Omental fat pad (tissue), 4 donors: ENCODE measurements around the gene HMOX1. TPM values are rescaled to one million over a fixed set of nuclear protein-coding genes. Genes with fewer than 3 reads are reported as not detected.

Source experiments
- ATAC-seq: fragments of 150-250 bp; one replicate; pipeline ENCODE4 v1.9.1; 2016; ENCODE audit warnings: mild to moderate bottlenecking, moderate library complexity; ENCODE audit not compliant: low FRiP score
- DNase-seq: peaks from one replicate; pipeline ENCODE4 v3.0.0-alpha.2; 2019; ENCODE audit warnings: low spot score
- total RNA-seq, 4 donors: library from RNA; depleted of rRNA; stranded (reverse); fragments of >200 nt; gene quantifications; one replicate each; pipeline ENCODE4 v1.1.0, GENCODE V29; 2016
- TF ChIP-seq, protein P1 (sequence below), 3 donors: fragments of 450-650 bp; IDR thresholded peaks; one replicate each; pipeline ENCODE4 v1.5.1; 2016 to 2017; ENCODE audit warnings: antibody characterized with exemption in 3 of 3, mild to moderate bottlenecking in 3 of 3, moderate library complexity in 2 of 3

HMOX1 gene
- total RNA-seq, 4 donors from 2014 or later, result 32.8 to 625 (median 159) TPM

DNA sequence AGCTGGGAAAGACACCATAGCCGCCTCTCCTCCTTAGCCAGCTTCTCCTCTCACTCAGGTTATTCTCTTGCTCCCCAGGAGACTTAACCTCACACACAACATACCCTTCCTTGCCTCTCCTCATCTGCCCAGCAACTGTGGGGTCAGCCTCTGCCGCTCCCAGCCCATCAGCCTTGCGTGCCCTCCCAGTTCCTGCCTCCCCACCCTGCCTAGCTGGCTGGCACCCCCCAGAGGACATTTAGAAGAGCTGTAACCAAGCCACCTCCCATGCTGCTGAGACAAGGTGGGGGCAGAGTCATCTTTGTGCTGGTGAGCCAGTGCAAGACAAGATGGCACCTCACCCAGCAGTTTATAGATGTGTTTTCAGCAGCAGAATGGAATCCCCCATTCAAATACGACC, 43.0 kb upstream of the HMOX1 start:
- no peak for DNase-seq
- no peak for ATAC-seq
- TF ChIP-seq, protein P1, sequence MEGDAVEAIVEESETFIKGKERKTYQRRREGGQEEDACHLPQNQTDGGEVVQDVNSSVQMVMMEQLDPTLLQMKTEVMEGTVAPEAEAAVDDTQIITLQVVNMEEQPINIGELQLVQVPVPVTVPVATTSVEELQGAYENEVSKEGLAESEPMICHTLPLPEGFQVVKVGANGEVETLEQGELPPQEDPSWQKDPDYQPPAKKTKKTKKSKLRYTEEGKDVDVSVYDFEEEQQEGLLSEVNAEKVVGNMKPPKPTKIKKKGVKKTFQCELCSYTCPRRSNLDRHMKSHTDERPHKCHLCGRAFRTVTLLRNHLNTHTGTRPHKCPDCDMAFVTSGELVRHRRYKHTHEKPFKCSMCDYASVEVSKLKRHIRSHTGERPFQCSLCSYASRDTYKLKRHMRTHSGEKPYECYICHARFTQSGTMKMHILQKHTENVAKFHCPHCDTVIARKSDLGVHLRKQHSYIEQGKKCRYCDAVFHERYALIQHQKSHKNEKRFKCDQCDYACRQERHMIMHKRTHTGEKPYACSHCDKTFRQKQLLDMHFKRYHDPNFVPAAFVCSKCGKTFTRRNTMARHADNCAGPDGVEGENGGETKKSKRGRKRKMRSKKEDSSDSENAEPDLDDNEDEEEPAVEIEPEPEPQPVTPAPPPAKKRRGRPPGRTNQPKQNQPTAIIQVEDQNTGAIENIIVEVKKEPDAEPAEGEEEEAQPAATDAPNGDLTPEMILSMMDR (IDR thresholded peaks at IDR 0.05), result no peak

DNA sequence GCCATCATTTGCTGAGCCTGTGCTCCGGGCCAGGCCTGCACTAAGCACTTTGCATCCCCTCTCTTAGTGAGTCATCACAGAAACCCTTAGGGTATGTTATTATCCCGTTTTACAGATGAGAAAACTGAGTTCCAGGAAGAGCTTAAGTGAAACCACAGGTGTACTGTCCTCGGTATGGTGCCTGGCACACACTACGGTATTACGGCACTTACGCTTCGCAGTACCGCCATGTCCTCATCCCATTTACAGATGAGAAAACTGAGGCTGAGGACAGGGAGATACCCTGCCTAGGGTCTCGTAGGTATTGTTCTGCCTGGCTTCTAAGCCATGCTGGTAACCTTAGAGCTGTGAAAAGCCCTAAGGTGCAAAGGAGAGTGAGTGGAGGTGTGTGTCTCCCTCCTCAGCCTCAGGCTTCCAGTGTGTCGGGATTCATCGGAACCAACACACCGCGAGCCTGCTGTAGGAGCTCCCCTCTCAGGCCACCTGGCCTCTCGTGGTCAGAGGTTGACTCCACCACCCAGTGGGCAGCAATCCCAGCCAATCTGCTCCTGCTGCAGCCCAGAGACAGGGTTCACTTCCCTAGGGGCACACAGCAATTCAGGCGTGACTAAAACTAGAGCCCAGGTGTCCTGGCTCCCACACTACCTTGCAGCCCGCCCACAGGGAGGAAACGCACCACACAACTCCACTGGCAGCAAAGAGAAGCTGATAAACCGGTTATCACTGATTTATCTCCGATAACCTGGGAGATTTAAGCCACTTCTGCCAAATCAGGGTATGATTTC, 39.6 kb upstream of the HMOX1 start:
- no peak for ATAC-seq
- TF ChIP-seq, protein P1 (IDR thresholded peaks at IDR 0.05), result no peak
- no peak for DNase-seq

DNA sequence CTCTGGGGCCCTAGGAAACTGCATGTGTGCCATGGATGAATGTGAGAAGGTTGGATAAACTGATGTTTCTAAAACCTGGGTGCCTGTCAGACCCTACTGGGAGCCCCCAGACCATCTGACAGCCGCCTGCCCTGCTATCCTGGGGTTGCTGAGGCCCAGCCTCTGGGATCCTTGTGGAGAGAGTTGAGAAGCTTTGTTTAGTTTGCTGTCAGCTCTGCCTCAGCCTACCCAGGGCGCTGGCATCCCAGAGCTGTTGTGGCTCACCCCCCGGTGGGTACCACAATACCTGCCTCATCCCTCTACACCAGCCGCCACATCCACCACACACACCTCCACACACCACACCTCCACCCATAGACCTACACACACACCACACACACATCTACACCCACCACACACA, 38.5 kb upstream of the HMOX1 start:
- ATAC-seq, result no peak
- TF ChIP-seq, protein P1 (IDR thresholded peaks at IDR 0.05), result no peak
- no peak for DNase-seq

DNA sequence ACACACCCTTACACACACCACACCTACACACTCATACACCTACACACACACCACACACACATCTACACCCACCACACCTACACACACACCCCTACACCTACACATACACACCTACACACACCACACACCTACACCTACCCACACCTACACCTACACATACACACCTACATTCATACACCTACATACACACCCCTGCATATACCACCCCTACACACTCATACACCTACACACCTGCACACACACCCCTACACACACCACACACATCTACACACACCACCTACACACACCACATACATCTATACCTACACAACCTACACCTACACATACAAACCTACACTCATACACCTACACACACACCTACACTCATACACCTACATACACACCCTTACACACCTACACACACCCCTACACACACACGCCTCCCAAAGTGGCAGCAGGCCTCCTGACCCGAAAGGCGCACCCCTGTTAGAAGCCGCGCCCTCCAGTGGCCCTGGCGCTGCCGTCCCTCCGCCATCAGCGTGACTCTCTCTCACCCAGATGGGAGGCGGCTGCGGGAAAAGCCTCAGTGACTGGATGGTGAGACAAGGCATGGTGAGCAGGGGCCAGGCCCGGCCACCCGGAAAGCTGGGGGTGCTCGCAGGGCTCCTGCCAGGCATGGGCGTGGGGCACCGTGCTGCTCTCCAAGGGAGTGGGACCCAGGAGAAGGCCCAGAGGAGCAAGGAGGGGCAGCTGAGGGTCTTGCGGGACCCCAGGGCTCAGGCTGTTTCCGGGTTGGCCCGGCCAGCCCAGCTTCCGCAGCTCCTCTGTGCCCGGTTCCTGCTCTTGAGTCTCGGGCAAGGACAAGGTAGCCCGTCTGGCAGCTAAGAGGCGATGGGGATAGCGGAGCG, 37.0 kb upstream of the HMOX1 start:
- DNase-seq, result no peak
- ATAC-seq, result no peak
- TF ChIP-seq, protein P1 (IDR thresholded peaks at IDR 0.05), result no peak

DNA sequence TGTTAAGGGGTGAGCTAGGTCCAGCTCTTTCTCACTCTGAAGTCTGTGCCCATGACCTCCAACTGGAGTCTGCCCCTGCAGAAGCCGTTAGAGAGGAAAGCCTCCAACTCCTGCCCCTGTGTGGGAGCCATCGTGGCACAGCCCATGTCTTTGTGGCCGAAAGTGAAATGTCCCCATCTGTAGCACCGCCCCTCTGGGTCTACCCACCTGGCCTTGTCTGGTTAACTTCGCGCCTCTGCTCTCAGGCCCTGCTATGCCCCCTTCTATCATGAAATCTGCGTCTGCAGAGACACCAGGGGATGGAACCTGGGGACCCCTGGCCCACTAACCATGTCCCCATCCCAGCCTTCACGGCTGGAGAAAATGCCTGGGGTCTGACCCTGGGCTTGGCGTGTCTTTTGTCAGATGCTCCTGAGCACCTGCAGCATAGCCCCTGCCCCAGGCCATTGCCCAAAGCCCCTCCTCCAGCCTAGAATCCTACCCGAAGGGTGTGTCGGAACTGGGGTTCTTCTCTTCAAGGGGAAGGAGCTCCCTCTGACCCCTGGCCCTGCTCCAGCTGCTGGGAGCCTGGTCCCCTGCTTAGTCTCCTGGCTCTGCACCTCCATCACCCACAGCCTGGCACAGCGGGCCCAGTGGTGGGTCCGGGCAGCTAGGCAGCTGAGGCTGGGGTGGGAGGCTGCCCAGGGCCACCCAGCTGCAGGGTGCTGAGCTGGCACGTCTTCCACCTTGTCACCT, 35.8 kb upstream of the HMOX1 start:
- DNase-seq (no peak), ATAC-seq (no peak)
- TF ChIP-seq, protein P1 (IDR thresholded peaks at IDR 0.05), result no peak

DNA sequence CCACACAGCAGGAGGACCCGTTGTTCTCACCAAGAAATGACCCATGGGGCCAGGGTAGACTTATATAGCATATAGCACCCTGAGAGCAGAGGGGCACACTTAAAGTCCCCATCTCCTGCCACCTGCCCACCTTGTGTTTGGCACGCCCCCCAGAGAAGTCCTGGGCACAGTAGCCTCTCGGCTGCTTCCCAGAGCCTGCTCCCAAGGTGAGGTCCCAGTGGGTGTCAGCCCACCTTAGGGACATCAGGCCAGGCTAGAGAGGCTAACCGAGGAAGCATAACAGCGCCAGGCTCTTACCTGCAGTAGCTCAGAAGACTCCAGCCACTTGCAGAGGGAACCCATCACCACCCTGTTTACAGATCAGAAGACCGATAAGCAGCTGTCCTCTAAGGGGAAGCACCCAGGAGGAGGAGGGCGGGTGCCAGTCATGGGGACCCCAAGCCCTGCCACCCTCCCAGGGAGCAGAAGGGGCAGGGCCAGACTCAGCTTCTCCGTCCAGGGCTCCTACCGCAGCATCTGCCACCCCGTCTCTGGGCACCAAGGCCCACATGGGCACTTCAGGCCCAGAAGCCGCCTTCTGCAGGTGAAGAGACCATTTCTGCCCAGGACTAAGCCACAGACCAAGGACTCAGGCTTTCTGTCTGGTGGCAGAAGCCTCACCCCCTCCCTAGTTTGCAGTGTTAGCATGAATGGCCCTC, 34.9 kb upstream of the HMOX1 start:
- DNase-seq (no peak), ATAC-seq (no peak)
- TF ChIP-seq, protein P1 (IDR thresholded peaks at IDR 0.05), result no peak
